Esophagus muscularis mucosa (tissue), 3 donors: Measurements from ENCODE around the gene TBC1D14.
A peak's percentile ranks its signal among the peaks of the same experiment; 100 is the strongest.

Experiments used
- CTCF ChIP-seq, 3 experiments: fragments of 200-600 bp in 2 of 3; fragments of 450-650 bp in 1 of 3; sonication (generic) in 2 of 3; IDR thresholded peaks; one replicate each; pipeline ENCODE4 v1.5.1; 2017 to 2019; ENCODE audit warnings: antibody characterized with exemption in 3 of 3, mild to moderate bottlenecking in 2 of 3, moderate library complexity in 1 of 3
- POLR2A ChIP-seq: fragments of 450-650 bp; IDR thresholded peaks from one replicate; pipeline ENCODE4 v1.6.1; 2017; ENCODE audit warnings: antibody characterized with exemption, moderate library complexity, mild to moderate bottlenecking, low read depth
- POLR2AphosphoS5 ChIP-seq, 2 donors: sonication (generic); formaldehyde crosslinking; IDR thresholded peaks; one replicate each; pipeline ENCODE4 v1.6.1; 2017; ENCODE audit warnings: antibody characterized with exemption in 2 of 2

GRCh38 chr4:6912441-6912840 lies 2.8 kb downstream of the TBC1D14 start:
- TF ChIP-seq CTCF (IDR thresholded peaks at IDR 0.05) (no peak), POLR2A (no peak), POLR2AphosphoS5 (IDR thresholded peaks at IDR 0.05) (peak; percentile 36 to 46)
